Activated naive CD8-positive, alpha-beta T cell treated with anti-CD3 and anti-CD28 coated beads, Interleukin-2, amount 50 U/mL, for 16 hours (primary cell): Measurements from ENCODE around the gene TRAF3.
"Not testable (repeated sequence)": the region's sequence is repeated elsewhere in the genome, so short reads cannot be mapped to it uniquely, and the experiment has no call there.

Source experiments
- DNase-seq: peaks from one replicate; pipeline ENCODE4 v3.0.0-alpha.2; 2020; ENCODE audit warnings: low read depth, low spot score

TRAF3 gene

DNA sequence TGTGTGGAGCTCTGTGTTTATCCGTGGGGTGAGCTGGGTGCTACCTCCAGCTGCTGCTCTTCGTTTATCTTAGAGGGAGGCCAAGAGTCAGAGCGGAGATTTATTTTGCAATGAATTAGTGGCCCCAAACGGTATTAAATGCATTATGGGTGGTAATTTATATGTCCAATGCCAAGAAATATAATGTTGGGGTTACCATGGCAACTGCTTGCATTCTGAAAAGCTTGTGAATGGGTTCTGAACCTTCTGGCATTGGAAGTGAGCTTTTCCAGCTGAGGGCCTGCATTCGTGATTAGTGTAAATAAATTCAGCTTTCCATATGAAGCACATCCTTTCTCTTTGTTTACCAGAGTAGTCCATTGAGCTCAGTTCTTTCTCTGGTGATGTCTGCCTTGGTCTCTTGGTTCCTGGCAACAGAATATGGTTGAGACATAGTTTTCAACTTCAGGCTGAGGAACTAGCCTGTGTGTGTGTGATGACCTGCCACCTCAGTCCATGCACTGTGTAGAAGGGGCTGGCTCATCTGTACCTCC is 51.8 kb downstream of the TRAF3 start:
- DNase-seq = no peak

- DNase-seq = no peak
Observed at GRCh38 chr14:102830474-102831045, 53.3 kb downstream of the TRAF3 start.

- DNase-seq = no peak
Observed at GRCh38 chr14:102831163-102831804, 54.0 kb downstream of the TRAF3 start.

DNA sequence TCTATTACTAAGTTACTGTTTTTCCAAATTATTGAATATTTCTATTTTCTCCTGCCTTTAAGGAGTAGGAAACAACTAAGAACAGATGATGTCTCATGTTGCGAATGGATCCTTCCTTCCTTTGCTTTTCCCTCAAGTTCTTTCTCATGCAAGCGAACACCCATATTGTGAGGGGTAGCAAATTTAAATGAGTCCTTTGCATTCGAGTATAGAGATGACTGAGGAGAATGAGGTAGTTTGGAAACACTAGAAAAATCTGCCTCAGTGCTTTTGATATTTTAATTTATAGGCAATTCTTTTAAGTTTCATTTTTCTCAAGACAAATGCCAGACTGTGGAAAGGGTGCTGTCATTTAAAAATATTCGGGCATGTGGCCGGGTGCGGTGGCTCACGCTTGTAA is 56.1 kb downstream of the TRAF3 start:
- DNase-seq = no peak

DNA sequence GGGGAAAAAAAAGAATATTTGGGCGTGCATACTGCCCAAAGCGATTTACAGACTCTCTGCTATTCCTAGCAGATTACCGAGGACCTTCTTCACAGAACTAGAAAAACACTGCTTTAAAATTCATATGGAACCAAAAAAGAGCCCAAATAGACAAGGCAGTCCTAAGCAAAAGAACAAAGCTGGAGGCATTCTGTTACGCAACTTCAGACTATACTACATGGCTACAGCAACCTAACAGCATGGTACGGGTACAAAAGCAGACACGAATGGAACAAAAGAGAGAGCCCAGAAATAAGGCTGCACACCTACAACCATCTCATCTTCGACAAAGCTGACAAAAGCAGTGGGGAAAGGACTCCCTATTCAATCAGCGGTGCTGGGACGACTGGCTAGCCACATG is 56.7 kb downstream of the TRAF3 start:
- DNase-seq = no peak

DNA sequence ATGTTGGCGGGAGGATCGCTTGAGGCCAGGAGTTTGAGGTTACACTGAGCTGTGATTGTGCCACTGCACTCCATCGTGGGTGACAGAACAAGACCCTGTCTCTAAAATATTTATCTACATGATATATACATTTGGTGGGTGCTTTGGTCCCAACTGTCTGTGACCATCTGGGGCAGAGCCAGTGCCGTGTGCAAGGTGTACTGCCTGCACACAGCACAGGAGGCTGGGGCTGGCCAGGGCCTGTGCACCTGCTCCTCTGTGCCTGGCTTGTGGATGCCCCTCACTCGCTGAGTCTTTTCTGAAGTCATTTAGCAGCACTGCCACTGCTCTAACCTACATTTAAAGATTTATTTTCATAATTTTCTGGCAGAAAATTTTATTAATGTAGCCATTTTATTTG is 58.7 kb downstream of the TRAF3 start:
- no peak for DNase-seq

DNA sequence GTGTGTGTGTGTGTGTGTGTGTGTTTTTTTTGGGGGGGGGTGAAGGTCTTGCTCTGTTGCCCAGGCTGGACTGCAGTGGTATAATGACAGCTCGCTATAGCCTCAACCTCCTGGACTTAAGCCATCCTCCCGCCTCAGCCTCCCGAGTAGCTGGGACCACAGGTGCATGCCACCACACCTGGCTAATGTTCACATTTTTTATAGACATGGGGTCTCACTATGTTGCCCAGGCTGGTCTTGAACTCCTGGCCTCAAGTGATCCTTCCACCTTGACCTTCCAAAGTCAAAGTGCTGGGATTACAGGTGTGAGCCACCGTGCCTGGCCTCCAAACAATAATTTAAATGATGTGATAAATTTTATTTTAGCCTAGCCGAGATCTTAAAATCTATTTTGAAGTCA is 59.9 kb downstream of the TRAF3 start:
- not testable (repeated sequence) for DNase-seq

DNA sequence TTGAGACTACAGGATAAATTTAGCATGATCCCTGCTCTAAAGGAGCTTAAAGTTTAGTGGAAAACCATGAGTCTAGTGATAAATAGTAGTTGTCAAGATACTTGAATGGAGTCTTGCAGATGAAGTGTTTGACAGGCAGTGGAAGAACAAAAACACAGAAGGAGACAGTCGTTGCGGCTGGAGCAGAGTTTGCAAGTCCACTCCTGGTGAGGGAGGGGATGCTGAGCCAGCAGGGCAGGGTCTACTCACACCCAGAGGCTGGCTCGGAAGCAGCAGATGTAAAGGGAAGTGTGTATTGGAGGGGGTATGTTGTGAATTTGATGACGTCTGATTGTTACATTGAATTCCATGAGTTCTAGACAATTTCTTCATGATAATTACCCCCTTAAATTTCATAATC is 61.3 kb downstream of the TRAF3 start:
- no peak for DNase-seq

GRCh38 chr14:102840115-102840514 is 62.9 kb downstream of the TRAF3 start:
- no peak for DNase-seq

GRCh38 chr14:102840771-102841528 is 63.7 kb downstream of the TRAF3 start:
- DNase-seq = no peak

DNA sequence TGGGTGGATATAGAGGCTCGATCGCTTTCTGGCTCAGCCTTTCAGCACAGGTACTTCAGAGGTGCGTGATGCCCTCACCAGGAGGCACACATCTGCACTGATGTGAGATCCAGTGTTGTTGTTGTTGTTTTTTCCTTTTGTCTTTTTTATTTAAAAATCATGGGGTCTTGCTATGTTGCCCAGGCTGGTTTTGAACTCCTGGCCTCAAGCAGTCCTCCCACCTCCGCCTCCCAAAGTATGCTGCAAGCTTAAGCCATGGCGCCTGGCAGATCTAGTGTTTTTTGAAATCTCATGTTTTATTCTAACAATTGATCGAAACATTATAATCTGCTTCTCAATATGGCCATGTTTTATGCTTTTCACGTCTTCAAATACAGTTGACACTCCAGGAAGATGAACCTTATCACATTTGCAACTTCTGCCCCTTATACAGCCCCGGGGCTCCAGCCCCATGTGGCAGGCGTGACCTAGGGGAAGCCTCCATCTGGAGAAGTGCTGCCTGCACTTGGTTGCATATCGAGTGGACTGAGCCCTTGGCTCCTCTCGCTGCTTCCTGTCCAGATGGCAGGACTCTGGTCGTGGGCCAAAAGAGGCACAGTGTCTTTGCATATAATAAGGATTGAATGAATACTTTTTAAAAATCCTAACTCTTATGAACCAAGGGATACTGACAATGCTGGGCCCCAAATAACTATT is 71.7 kb downstream of the TRAF3 start:
- no peak for DNase-seq

DNA sequence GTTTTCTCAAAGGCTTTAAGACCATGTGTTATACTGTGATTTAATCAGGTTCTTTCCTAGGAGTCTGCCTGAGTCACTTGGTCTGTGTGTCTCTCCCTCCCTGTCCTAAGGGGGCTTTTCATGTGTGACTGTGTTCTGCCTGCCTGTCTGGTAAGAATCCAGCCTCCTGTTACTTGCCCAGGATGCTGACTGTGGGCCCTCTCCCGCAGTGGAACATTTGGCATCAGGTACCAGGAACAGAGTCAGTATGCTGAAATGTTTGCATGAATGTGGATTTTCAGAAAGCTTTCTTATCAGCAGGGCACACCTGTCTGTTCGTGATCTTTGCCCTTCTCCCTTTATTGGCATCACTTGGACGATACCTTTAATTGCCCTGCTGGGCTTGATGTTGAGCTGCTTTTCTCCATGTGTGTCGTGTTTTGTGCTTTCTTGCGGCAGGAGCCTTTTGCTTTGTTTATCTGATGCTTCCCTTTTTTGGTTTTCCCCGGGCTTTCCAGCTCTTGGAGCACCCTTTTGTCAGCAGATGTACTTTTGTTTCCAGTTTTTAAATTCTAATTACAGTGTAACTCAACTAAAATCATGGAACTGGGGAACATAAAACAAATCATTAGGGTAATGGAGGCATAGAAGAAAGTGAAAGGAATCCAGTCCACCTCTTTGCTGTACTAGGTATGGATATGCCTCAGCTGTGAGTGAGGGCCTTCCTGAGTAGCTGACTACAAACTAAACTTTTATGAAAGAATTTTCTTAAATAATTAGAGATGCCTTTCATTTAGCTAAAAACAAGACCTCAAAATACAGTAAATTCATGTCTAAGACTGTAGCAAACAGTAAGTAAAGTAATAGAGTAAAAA is 72.5 kb downstream of the TRAF3 start:
- no peak for DNase-seq

- DNase-seq = no peak
Observed at GRCh38 chr14:102853648-102854047, 76.4 kb downstream of the TRAF3 start.

- no peak for DNase-seq
Observed at GRCh38 chr14:102854091-102854703, 76.9 kb downstream of the TRAF3 start.

GRCh38 chr14:102856179-102856578 is 78.9 kb downstream of the TRAF3 start:
- no peak for DNase-seq

GRCh38 chr14:102857444-102857843 is 80.2 kb downstream of the TRAF3 start:
- DNase-seq = no peak

- DNase-seq = no peak
Observed at GRCh38 chr14:102859911-102860310, 82.7 kb downstream of the TRAF3 start.

GRCh38 chr14:102862154-102862773 is 85.0 kb downstream of the TRAF3 start:
- DNase-seq = no peak

DNA sequence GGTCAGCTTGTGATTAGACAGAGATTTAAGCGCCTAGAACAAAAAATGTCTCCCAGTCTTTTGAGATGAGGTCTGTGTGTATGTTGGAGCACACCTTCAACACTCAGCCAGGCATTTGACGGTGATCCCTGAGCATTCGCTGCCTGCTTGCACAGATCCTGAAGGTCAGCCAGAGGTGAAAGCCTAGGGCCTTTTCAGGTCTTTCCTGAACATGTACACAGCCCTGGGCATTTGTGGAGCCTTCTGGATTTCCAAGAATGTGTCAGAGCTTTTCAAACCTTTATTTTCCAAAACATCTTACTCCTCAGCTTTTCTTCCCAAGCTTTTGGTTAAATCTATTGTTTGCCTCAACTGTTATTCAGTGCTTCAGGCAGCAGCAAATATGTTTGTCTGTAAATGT is 86.1 kb downstream of the TRAF3 start:
- DNase-seq = no peak

GRCh38 chr14:102865916-102866315 is 88.7 kb downstream of the TRAF3 start:
- not testable (repeated sequence) for DNase-seq
